Neural progenitor cell (in vitro differentiated cells): Measurements from ENCODE around the gene SLX4IP.

Experiments used
- CTCF ChIP-seq: fragments of 200-600 bp; sonication (generic); IDR thresholded peaks from 2 replicates; pipeline ENCODE4 v1.5.1; 2017; ENCODE audit warnings: antibody characterized with exemption, mild to moderate bottlenecking
- EZH2 ChIP-seq: fragments of 200-600 bp; sonication (generic); IDR thresholded peaks from 2 replicates; pipeline ENCODE4 v1.6.1; 2017; ENCODE audit warnings: antibody characterized with exemption, mild to moderate bottlenecking, moderate library complexity
- EZH2phosphoT487 ChIP-seq: fragments of 200-600 bp; sonication (generic); IDR thresholded peaks from 2 replicates; pipeline ENCODE4 v1.6.1; 2017; ENCODE audit warnings: antibody characterized with exemption

GRCh38 chr20:10581823-10582222 is 146.7 kb downstream of the SLX4IP start:
- TF ChIP-seq CTCF (no peak), EZH2phosphoT487 (no peak), EZH2 (no peak)
